ENCODE results near the gene CH25H. TPM values are rescaled to one million over a fixed set of nuclear protein-coding genes. Genes with fewer than 3 reads are reported as not detected.

Gene CH25H
- total and polyA plus RNA-seq, 11 donors: 0.24 to 3.5 (median 0.40) TPM

GRCh38 chr10:89204621-89205185 lies 2.4 kb downstream of the CH25H start:
- H3K4me3 ChIP-seq: no peak overlapping the region
- WGBS, 4 donors: 58 to 79% (median 76%) methylated on average over 4 to 6 of the region's 6 CpGs
- intact Hi-C loops (cut with DNase I): loop anchor here in 5 of 10 donors (5.0 to 10.0 kb wide), 5 partner anchors 90 to 267 kb away; no protein-coding TSS in a partner anchor
- DNase-seq (no peak), ATAC-seq (no peak)
- H3K36me3 ChIP-seq: no peaks in the 10 kb centered on the region
- H3K27me3 ChIP-seq: peaks cover 0 to 36% (median 0%) of the 10 kb centered on the region in 9 donors
- H3K9me3 ChIP-seq: no peaks in the 10 kb centered on the region
- no peak overlapping the region for H3K27ac ChIP-seq
- H3K4me1 ChIP-seq: peaks cover 0 to 25% (median 11%) of the 10 kb centered on the region in 12 donors
- TF ChIP-seq CTCF (IDR thresholded peaks at IDR 0.05) (no peak), POLR2A (IDR thresholded peaks at IDR 0.05) (no peak)

GRCh38 chr10:89203237-89203636 lies 3.9 kb downstream of the CH25H start:
- no peak for TF ChIP-seq POLR2A (IDR thresholded peaks at IDR 0.05)
- no peak for TF ChIP-seq CTCF (IDR thresholded peaks at IDR 0.05)
- peaks cover 0 to 30% (median 0%) of the 10 kb centered on the region in 9 donors for H3K27me3 ChIP-seq
- H3K9me3 ChIP-seq: no peaks in the 10 kb centered on the region
- no peaks in the 10 kb centered on the region for H3K36me3 ChIP-seq
- WGBS, 4 donors: 94 to 97% (median 95%) methylated on average over 1 of the region's 1 CpG
- no peak overlapping the region for H3K4me3 ChIP-seq
- ATAC-seq: no peak
- DNase-seq: no peak
- no peak overlapping the region for H3K27ac ChIP-seq
- intact Hi-C loops (cut with DNase I): loop anchor here in 3 of 10 donors (5.0 to 10.0 kb wide), 3 partner anchors 88 to 266 kb away; no protein-coding TSS in a partner anchor
- H3K4me1 ChIP-seq: peaks cover 0 to 20% (median 10%) of the 10 kb centered on the region in 12 donors

- peaks cover 0 to 19% (median 0%) of the 10 kb centered on the region in 9 donors for H3K27me3 ChIP-seq
- no peak overlapping the region for H3K4me3 ChIP-seq
- ATAC-seq: no peak
- H3K36me3 ChIP-seq: no peaks in the 10 kb centered on the region
- intact Hi-C loops (cut with DNase I): loop anchor here in 3 of 10 donors (5.0 to 10.0 kb wide), 3 partner anchors 87 to 265 kb away; no protein-coding TSS in a partner anchor
- no peaks in the 10 kb centered on the region for H3K9me3 ChIP-seq
- DNase-seq: no peak
- H3K4me1 ChIP-seq: peaks cover 0 to 10% (median 8%) of the 10 kb centered on the region in 12 donors
- no peak overlapping the region for H3K27ac ChIP-seq
- no peak for TF ChIP-seq POLR2A (IDR thresholded peaks at IDR 0.05)
- TF ChIP-seq CTCF (IDR thresholded peaks at IDR 0.05): no peak
- 48 to 97% (median 83%) methylated on average over 2 of the region's 2 CpGs for WGBS, 4 donors
Measured at GRCh38 chr10:89202033-89202425, 5.1 kb downstream of the CH25H start.

GRCh38 chr10:89201345-89202032 lies 5.6 kb downstream of the CH25H start:
- 91 to 96% (median 91%) methylated on average over 7 of the region's 7 CpGs for WGBS, 4 donors
- no peak for ATAC-seq

More at GRCh38 chr10:89201345-89202032, 5.6 kb downstream of the CH25H start:
- H3K27me3 ChIP-seq: peaks cover 0 to 14% (median 0%) of the 10 kb centered on the region in 9 donors
- no peak for TF ChIP-seq POLR2A (IDR thresholded peaks at IDR 0.05)
- TF ChIP-seq CTCF (IDR thresholded peaks at IDR 0.05): no peak
- peaks cover 0 to 5% (median 2%) of the 10 kb centered on the region in 12 donors for H3K4me1 ChIP-seq
- H3K9me3 ChIP-seq: no peaks in the 10 kb centered on the region
- no peak overlapping the region for H3K4me3 ChIP-seq
- no peak for DNase-seq
- H3K27ac ChIP-seq: no peak overlapping the region
- intact Hi-C loops (cut with DNase I): loop anchor here in 3 of 10 donors (5.0 to 10.0 kb wide), 3 partner anchors 87 to 264 kb away; no protein-coding TSS in a partner anchor
- H3K36me3 ChIP-seq: no peaks in the 10 kb centered on the region

All from heart left ventricle (tissue), 16 donors.